Heart right ventricle (tissue), 16 donors: ENCODE measurements around the gene SPR. TPM values are rescaled to one million over a fixed set of nuclear protein-coding genes. Genes with fewer than 3 reads are reported as not detected.

Experiments
- ATAC-seq, 8 donors: fragments of 200-7000 bp; cut with Tn5 transposase; one replicate each; pipeline ENCODE4 v1.9.1; 2020; ENCODE audit warnings: mild to moderate bottlenecking in 8 of 8, moderate library complexity in 8 of 8, moderate number of reproducible peaks in 1 of 8
- DNase-seq, 2 donors: peaks; one replicate each; pipeline ENCODE4 v3.0.0-alpha.2; 2020
- H3K27ac ChIP-seq, 10 donors: fragments of 200-600 bp; sonication (generic) in 2 of 10; one replicate each; pipeline versions ENCODE4 v1.5.0 to v1.8.0; 2020 to 2022; ENCODE audit warnings: mild to moderate bottlenecking in 3 of 10
- H3K27me3 ChIP-seq, 7 donors: fragments of 200-600 bp; one replicate each; pipeline ENCODE4 v1.8.0; 2021 to 2022; ENCODE audit warnings: mild to moderate bottlenecking in 2 of 7
- H3K36me3 ChIP-seq, 9 donors: fragments of 200-600 bp; sonication (generic) in 1 of 9; one replicate each; pipeline versions ENCODE4 v1.5.0 to v1.8.0; 2020 to 2022; ENCODE audit warnings: mild to moderate bottlenecking in 2 of 9
- H3K4me1 ChIP-seq, 9 donors: fragments of 200-600 bp; sonication (generic) in 1 of 9; one replicate each; pipeline versions ENCODE4 v1.5.0 to v1.8.0; 2020 to 2022; ENCODE audit warnings: mild to moderate bottlenecking in 4 of 9
- H3K4me3 ChIP-seq, 10 donors: fragments of 200-600 bp; sonication (generic) in 2 of 10; one replicate each; pipeline versions ENCODE4 v1.5.0 to v1.8.0; 2020 to 2022; ENCODE audit warnings: mild to moderate bottlenecking in 7 of 10, moderate library complexity in 2 of 10
- H3K9me3 ChIP-seq, 11 donors: fragments of 200-600 bp in 10 of 11; sonication (generic) in 2 of 11; one replicate each; pipeline versions ENCODE4 v1.5.0 to v1.8.0; 2013 to 2022; ENCODE audit warnings: mild to moderate bottlenecking in 2 of 11, control low read depth in 1 of 11, moderate library complexity in 1 of 11
- CTCF ChIP-seq, 9 donors: fragments of 200-600 bp; sonication (generic) in 2 of 9; IDR thresholded peaks; one replicate each; pipeline versions ENCODE4 v1.5.0 to v1.8.0; 2021 to 2022; ENCODE audit warnings: antibody characterized with exemption in 9 of 9, mild to moderate bottlenecking in 5 of 9, moderate library complexity in 1 of 9
- whole genome bisulfite sequencing, 2 donors: extraction: QIAGEN DNeasy Blood & Tissue Kit; methylation state at CpG; one replicate each; pipeline ENCODE4 v1.1.7; 2013; ENCODE audit warnings: inconsistent platforms in 1 of 2; 5-methylcytosine and 5-hydroxymethylcytosine counted together
- intact Hi-C, 10 donors: fragments of 100-400 bp; cut with DNase I; formaldehyde crosslinking; loops; one replicate each; pipeline versions ENCODE4 v1.11.1 to v1.14.2; 2022
- polyA plus RNA-seq, 2 donors: library from polyadenylated mRNA; stranded (reverse); fragments of 200-250 nt; gene quantifications; one replicate each; pipeline ENCODE4 v1.2.3, GENCODE V29; 2013
- total RNA-seq, 10 donors: library from RNA; stranded (reverse); fragmentation: NEBNext Ultra II Directional in 3 of 10; extraction: Animal tissue kit (Norgen Biotek cat#: 25700) in 3 of 10; gene quantifications; one replicate each; pipeline versions ENCODE4 v1.2.1 to v1.2.4, GENCODE V29; 2021 to 2023
- donor health status: Arrhythmogenic right ventricular cardiomyopathy.
- donor health status: ischemic (EF 13 %, LVEDD 7.1; RV severe dilation, severe dysfunction).
- donor health status: healthy with polysubstance abuse.
- donor health status: DM: no; HTN: yes; CAD: no.
- donor health status: DM: no; HTN: no; CAD: no.
- donor health status: ischemic (EF 25% LVEDD 6.9; RV normal size, moderate dysfunction).
- donor health status: ischemic (EF 25% LVEDD 5.7; RV mildly dilated, moderate dysfunction).
- donor health status: healthy.
- donor health status: DM: yes; HTN: yes; CAD: no.
- donor health status: Ischemic cardiomyopathy.
- donor health status: ischemic (EF 35%, LVEDD 5.7; RV mildly dilated, moderate dysfunction).
- donor health status: nonischemic (EF 11% LVEDD 7.7; RV severe dilation, severe dysfunction).
- donor health status: DM: yes; HTN: yes; CAD: no.
- donor health status: PGD.
- donor health status: ischemic (EF 29% LVEDD 5.4; RV normal size, mild dysfunction).
- donor health status: nonischemic (EF 23%, LVEDD 6.1; RV moderate dilation, normal function).

Gene SPR
- total and polyA plus RNA-seq, 12 donors = 24.0 to 55.4 (median 39.3) TPM

- TF ChIP-seq CTCF (IDR thresholded peaks at IDR 0.05) = no peak
These were observed 39.7 kb downstream of the SPR start for GRCh38 chr2:72926811-72927465.

GRCh38 chr2:72927619-72928550, 40.7 kb downstream of the SPR start:
- Histone ChIP-seq H3K36me3 (no peaks in the 10 kb centered on the region), H3K9me3 (no peaks in the 10 kb centered on the region), H3K27me3 (peaks cover 35 to 91% (median 82%) of the 10 kb centered on the region in 7 donors), H3K4me1 (peaks cover 7 to 21% (median 14%) of the 10 kb centered on the region in 9 donors), H3K4me3 (no peak overlapping the region), H3K27ac (no peak overlapping the region)
- intact Hi-C loops = no loop called here
- 85 to 88% methylated on average over 8 of the region's 8 CpGs for WGBS, 2 donors
- ATAC-seq (no peak), DNase-seq (no peak)
- no peak for TF ChIP-seq CTCF (IDR thresholded peaks at IDR 0.05)

More at GRCh38 chr2:72926811-72927465, 39.7 kb downstream of the SPR start:
- intact Hi-C loops = no loop called here
- no peak for DNase-seq
- WGBS, 2 donors = 53 to 58% methylated on average over 6 of the region's 6 CpGs
- H3K27me3 ChIP-seq = peaks cover 35 to 99% (median 92%) of the 10 kb centered on the region in 7 donors
- no peaks in the 10 kb centered on the region for H3K9me3 ChIP-seq
- H3K4me1 ChIP-seq = peaks cover 7 to 21% (median 14%) of the 10 kb centered on the region in 9 donors
- H3K4me3 ChIP-seq = no peak overlapping the region
- H3K27ac ChIP-seq = no peak overlapping the region
- no peak for ATAC-seq
- no peaks in the 10 kb centered on the region for H3K36me3 ChIP-seq

DNA sequence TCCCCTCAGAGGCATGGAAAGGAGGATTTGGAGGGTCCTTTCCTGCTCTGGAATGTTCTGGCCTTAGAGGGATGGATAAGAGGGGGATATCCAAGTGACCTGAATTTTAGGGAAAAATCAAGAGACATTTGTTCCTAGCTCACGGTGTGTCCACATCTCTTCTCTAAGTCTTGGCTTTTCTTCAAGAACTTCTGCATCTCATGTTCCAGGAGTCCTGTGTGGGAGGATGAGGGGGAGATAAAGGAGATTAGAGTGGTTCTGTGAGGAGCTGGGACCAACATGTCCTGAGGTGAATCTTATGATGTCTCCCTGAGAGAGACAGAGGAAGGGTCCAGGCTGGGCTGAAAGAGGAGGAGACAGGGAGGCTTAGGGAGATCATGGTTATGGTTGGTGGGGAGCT, 41.8 kb downstream of the SPR start:
- Histone ChIP-seq H3K27me3 (peaks cover 29 to 79% (median 71%) of the 10 kb centered on the region in 7 donors), H3K4me1 (peaks cover 4 to 15% (median 10%) of the 10 kb centered on the region in 9 donors), H3K4me3 (no peak overlapping the region), H3K27ac (no peak overlapping the region), H3K9me3 (no peaks in the 10 kb centered on the region), H3K36me3 (no peaks in the 10 kb centered on the region)
- DNase-seq = no peak
- no peak for ATAC-seq
- WGBS, 2 donors = 87 to 89% methylated on average over 1 of the region's 1 CpG
- no peak for TF ChIP-seq CTCF (IDR thresholded peaks at IDR 0.05)
- intact Hi-C loops = no loop called here

GRCh38 chr2:72931280-72931910, 44.2 kb downstream of the SPR start:
- no peak for DNase-seq
- peaks cover 13 to 62% (median 47%) of the 10 kb centered on the region in 7 donors for H3K27me3 ChIP-seq

More at GRCh38 chr2:72931280-72931910, 44.2 kb downstream of the SPR start:
- peak in 1 of 8 donors; percentile 19 for ATAC-seq
- Histone ChIP-seq H3K36me3 (no peaks in the 10 kb centered on the region), H3K9me3 (no peaks in the 10 kb centered on the region), H3K4me3 (no peak overlapping the region), H3K27ac (no peak overlapping the region), H3K4me1 (peaks cover 0 to 5% (median 0%) of the 10 kb centered on the region in 9 donors)
- 92 to 94% methylated on average over 14 of the region's 14 CpGs for WGBS, 2 donors
- TF ChIP-seq CTCF (IDR thresholded peaks at IDR 0.05) = no peak
- intact Hi-C loops = no loop called here
